HG03196 (cell line): Measurements from ENCODE around the gene HYAL1.

Experiments used
- ATAC-seq: cut with Tn5 transposase; IDR thresholded peaks from one replicate; pipeline ENCODE4 v1.9.1; 2021; ENCODE audit not compliant: unreplicated experiment

HYAL1 gene

GRCh38 chr3:50334339-50335075 lies 31.1 kb upstream of the HYAL1 start:
- no peak for ATAC-seq

- ATAC-seq: no peak
Measured at GRCh38 chr3:50333744-50334328, 30.5 kb upstream of the HYAL1 start.

- no peak for ATAC-seq
Measured at GRCh38 chr3:50331364-50331907, 28.1 kb upstream of the HYAL1 start.

- no peak for ATAC-seq
Measured at GRCh38 chr3:50330330-50330729, 27.0 kb upstream of the HYAL1 start.

- ATAC-seq: peak; percentile 77
Measured at GRCh38 chr3:50327943-50328691, 24.7 kb upstream of the HYAL1 start, which contains the start of gene TUSC2. TUSC2 (minus strand) TSS chr3:50328223; CDS start chr3:50328099, 124 bp downstream.

GRCh38 chr3:50327129-50327528 lies 23.8 kb upstream of the HYAL1 start:
- ATAC-seq: no peak

- no peak for ATAC-seq
Measured at GRCh38 chr3:50326182-50326541, 22.8 kb upstream of the HYAL1 start.

GRCh38 chr3:50325497-50326181 lies 22.3 kb upstream of the HYAL1 start:
- no peak for ATAC-seq

GRCh38 chr3:50325113-50325480 lies 21.7 kb upstream of the HYAL1 start:
- ATAC-seq: no peak

GRCh38 chr3:50324351-50325112 lies 21.2 kb upstream of the HYAL1 start:
- ATAC-seq: no peak

- ATAC-seq: no peak
Measured at GRCh38 chr3:50323614-50324199, 20.3 kb upstream of the HYAL1 start.

- no peak for ATAC-seq
Measured at GRCh38 chr3:50323092-50323600, 19.8 kb upstream of the HYAL1 start.

GRCh38 chr3:50322386-50323091 lies 19.2 kb upstream of the HYAL1 start, which contains the start of gene HYAL2:
HYAL2 (minus strand) TSS chr3:50322745; CDS start chr3:50320489, 2,256 bp downstream.
- no peak for ATAC-seq

- no peak for ATAC-seq
Measured at GRCh38 chr3:50322115-50322385, 18.7 kb upstream of the HYAL1 start.

GRCh38 chr3:50321336-50322114 lies 18.2 kb upstream of the HYAL1 start:
- peak; percentile 72 for ATAC-seq

GRCh38 chr3:50320853-50321335 lies 17.5 kb upstream of the HYAL1 start:
- ATAC-seq: peak; percentile 40

GRCh38 chr3:50319894-50320625 lies 16.7 kb upstream of the HYAL1 start:
- no peak for ATAC-seq
